Body of pancreas (tissue), 4 donors: ENCODE measurements around the gene MEX3A. TPM values are rescaled to one million over a fixed set of nuclear protein-coding genes. Genes with fewer than 3 reads are reported as not detected.
A peak's percentile ranks its signal among the peaks of the same experiment; 100 is the strongest.

Experiments used
- ATAC-seq: fragments of 150-250 bp; one replicate; pipeline ENCODE4 v1.9.1; 2016
- DNase-seq, 4 donors: peaks; one replicate each; pipeline ENCODE4 v3.0.0-alpha.2; 2019
- H3K27ac ChIP-seq, 4 donors: fragments of 200-600 bp; sonication (generic); 1 replicate in 3 of 4; 2 replicates in 1 of 4; pipeline versions ENCODE4 v1.5.1 to v1.6.1; 2016 to 2019; ENCODE audit warnings: mild to moderate bottlenecking in 1 of 4, mixed read lengths in 1 of 4, moderate library complexity in 1 of 4
- H3K27me3 ChIP-seq, 2 donors: fragments of 200-600 bp; sonication (generic); one replicate each; pipeline ENCODE4 v1.6.0; 2016; ENCODE audit warnings: mild to moderate bottlenecking in 1 of 2
- H3K36me3 ChIP-seq, 2 donors: fragments of 200-600 bp; sonication (generic); replicated peaks in 1 of 2; 2 replicates each; pipeline ENCODE4 v1.5.1; 2016; ENCODE audit warnings: low read depth in 2 of 2; ENCODE audit not compliant: insufficient read depth in 1 of 2
- H3K4me1 ChIP-seq: fragments of 200-600 bp; sonication (generic); one replicate; pipeline ENCODE4 v1.6.0; 2016
- H3K4me3 ChIP-seq, 2 donors: fragments of 200-600 bp; sonication (generic); 1 replicate in 1 of 2; 2 replicates in 1 of 2; pipeline ENCODE4 v1.5.1; 2016 to 2019
- H3K9me3 ChIP-seq, 3 donors: fragments of 200-600 bp; sonication (generic); 1 replicate in 2 of 3; 2 replicates in 1 of 3; pipeline ENCODE4 v1.5.1; 2016
- POLR2A ChIP-seq, 3 donors: fragments of 450-650 bp; IDR thresholded peaks; one replicate each; pipeline ENCODE4 v1.6.1; 2016; ENCODE audit warnings: antibody characterized with exemption in 3 of 3, mild to moderate bottlenecking in 2 of 3
- WGBS, 2 donors: methylation state at CpG; one replicate each; pipeline ENCODE4 v1.1.5; 2017; 5-methylcytosine and 5-hydroxymethylcytosine counted together
- intact Hi-C: fragments of 100-400 bp; cut with DNase I; formaldehyde crosslinking; loops from one replicate; pipeline ENCODE4 v1.15.1; 2023
- total RNA-seq, 2 donors: library from RNA; depleted of rRNA; stranded (reverse); fragments of >200 nt; gene quantifications; one replicate each; pipeline ENCODE4 v1.1.0, GENCODE V29; 2016
- TF ChIP-seq, protein P1 (sequence below), 7 experiments: fragments of 450-650 bp in 4 of 7; fragments of 200-600 bp in 3 of 7; sonication (generic) in 3 of 7; IDR thresholded peaks; one replicate each; pipeline ENCODE4 v1.5.1; 2016 to 2019; ENCODE audit warnings: antibody characterized with exemption in 7 of 7

The MEX3A gene
- total RNA-seq, 2 donors from 2014 or later: 0.99 to 4.7 TPM

DNA sequence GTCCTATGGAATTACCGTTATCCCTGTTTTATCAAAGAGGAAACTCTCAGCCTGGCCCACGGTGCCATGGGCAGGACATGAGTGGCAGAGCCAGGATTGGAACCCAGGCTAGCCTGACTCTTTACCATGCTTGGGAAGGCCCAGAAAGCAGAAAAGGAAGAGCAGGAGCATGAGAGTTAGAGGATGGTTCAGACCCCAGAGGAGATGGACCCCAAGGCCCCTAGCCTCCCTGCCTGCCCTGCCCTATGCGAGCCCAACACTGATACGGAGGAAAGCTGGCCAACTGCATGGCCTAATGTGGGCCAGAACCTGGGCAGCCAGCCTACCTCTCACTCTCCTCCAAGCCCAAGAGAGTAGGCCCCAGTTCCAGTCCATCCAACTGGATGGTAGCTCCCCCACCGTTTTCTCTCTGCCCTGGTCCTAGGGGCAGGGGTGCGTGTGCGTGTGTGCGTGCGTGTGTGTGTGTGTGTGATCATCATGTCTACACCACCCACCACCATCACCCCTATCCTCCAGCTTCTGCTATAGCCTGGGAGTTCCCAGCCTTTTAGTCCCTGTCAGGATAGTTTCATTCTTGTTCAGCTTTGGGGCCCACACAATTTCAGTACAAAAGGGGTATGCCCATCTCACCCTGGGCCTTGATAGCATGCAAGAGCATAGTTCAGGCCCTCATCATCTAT lies 15.4 kb upstream of the MEX3A start:
- WGBS, 2 donors: 77 to 91% methylated on average over 7 to 9 of the region's 9 CpGs
- Histone ChIP-seq H3K4me1 (peaks cover 21% of the 10 kb centered on the region), H3K9me3 (no peaks in the 10 kb centered on the region), H3K27ac (peak overlapping the region in 3 of 4 donors; percentile 24 to 60 (median 39)), H3K4me3 (no peak overlapping the region), H3K36me3 (no peaks in the 10 kb centered on the region), H3K27me3 (no peaks in the 10 kb centered on the region)
- intact Hi-C loops: loop anchor here (2.0 kb wide), 1 partner anchor 33 kb away; no protein-coding TSS in a partner anchor
- DNase-seq (no peak), ATAC-seq (no peak)
- TF ChIP-seq, protein P1, sequence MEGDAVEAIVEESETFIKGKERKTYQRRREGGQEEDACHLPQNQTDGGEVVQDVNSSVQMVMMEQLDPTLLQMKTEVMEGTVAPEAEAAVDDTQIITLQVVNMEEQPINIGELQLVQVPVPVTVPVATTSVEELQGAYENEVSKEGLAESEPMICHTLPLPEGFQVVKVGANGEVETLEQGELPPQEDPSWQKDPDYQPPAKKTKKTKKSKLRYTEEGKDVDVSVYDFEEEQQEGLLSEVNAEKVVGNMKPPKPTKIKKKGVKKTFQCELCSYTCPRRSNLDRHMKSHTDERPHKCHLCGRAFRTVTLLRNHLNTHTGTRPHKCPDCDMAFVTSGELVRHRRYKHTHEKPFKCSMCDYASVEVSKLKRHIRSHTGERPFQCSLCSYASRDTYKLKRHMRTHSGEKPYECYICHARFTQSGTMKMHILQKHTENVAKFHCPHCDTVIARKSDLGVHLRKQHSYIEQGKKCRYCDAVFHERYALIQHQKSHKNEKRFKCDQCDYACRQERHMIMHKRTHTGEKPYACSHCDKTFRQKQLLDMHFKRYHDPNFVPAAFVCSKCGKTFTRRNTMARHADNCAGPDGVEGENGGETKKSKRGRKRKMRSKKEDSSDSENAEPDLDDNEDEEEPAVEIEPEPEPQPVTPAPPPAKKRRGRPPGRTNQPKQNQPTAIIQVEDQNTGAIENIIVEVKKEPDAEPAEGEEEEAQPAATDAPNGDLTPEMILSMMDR (IDR thresholded peaks at IDR 0.05): no peak
- TF ChIP-seq POLR2A (IDR thresholded peaks at IDR 0.05): no peak

DNA sequence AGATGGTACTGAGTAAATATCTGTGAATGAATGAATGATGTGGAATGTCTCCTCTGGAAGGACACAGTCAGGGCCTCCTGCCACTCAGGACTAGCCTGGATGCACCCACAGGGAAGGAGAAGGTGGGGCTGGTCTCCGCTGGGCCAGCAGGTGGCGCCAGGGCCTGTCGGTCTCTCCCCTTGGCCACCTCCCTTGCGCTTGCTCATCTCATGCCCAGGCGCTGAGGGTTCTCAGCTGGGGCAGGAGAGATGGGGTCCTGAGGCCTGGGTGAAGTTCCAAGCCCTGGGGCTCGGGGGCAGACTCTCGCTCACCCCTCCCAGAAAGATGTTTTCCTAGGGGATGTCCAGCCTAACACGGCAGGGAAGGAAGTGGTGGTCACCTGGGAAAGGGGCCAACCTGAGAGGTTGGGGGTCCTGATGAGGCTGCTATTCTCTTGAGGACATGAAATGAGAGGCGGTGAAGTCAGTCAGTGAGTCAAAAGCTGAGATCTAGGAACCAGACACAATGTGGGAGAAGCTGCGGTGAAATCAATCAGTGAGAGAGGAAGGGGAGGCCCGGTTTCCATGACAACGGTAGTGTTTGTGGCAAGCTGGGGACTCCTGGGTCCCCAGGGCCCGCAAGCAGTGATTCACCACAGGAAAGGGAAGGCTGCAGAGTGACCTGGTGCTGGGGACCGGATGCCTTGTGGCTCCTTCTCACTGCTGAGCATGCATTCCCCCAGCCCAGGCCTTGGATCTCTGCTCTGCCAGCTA lies 14.6 kb upstream of the MEX3A start:
- Histone ChIP-seq H3K27ac (peak overlapping the region; percentile 30 to 67 (median 50)), H3K4me3 (no peak overlapping the region), H3K27me3 (no peaks in the 10 kb centered on the region), H3K36me3 (no peaks in the 10 kb centered on the region), H3K9me3 (no peaks in the 10 kb centered on the region), H3K4me1 (peaks cover 21% of the 10 kb centered on the region)
- intact Hi-C loops: loop anchor here (2.0 kb wide), 1 partner anchor 34 kb away; no protein-coding TSS in a partner anchor
- DNase-seq (peak; percentile 91 to 93 (median 92)), ATAC-seq (peak; percentile 97)
- 25 to 44% methylated on average over 7 to 14 of the region's 14 CpGs for WGBS, 2 donors
- TF ChIP-seq, protein P1 (IDR thresholded peaks at IDR 0.05): peak; percentile 91 to 96 (median 96)
- no peak for TF ChIP-seq POLR2A (IDR thresholded peaks at IDR 0.05)

DNA sequence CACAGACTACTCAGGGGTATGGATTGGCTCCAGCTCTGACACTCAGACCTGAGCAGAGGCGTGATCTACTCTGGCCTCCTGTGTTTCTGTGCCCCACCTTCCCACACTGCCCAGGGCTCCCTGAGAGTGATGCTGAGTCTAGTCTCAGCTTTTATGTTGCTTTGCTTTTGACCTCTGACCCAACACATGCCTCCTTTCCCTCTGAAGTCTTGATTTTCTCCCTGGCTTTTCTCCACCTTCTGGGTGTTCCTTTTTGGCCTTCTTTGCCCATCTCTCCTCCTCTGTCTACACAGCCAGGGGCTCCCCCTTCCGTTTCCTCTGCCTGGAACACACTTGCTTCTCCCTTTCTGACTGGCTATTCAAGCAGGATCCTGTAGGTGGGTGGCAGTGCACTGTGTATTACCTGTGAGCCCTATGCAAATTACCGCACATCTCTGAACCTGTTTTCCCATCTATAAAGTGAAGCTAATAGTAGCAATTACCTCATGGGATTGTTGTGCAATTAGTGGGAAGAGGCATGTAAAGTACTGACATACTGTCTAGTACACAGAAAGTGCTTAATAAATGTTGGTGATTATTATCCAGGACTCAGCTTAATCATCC lies 13.7 kb upstream of the MEX3A start:
- no peaks in the 10 kb centered on the region for H3K36me3 ChIP-seq
- ATAC-seq (peak; percentile 19), DNase-seq (no peak)
- TF ChIP-seq, protein P1 (IDR thresholded peaks at IDR 0.05): no peak
- no peak for TF ChIP-seq POLR2A (IDR thresholded peaks at IDR 0.05)
- WGBS, 2 donors: 57 to 65% methylated on average over 3 of the region's 3 CpGs
- no peak overlapping the region for H3K4me3 ChIP-seq
- H3K4me1 ChIP-seq: peaks cover 21% of the 10 kb centered on the region
- H3K9me3 ChIP-seq: no peaks in the 10 kb centered on the region
- intact Hi-C loops: loop anchor here (2.0 kb wide), 1 partner anchor 35 kb away; no protein-coding TSS in a partner anchor
- H3K27me3 ChIP-seq: no peaks in the 10 kb centered on the region
- H3K27ac ChIP-seq: peak overlapping the region in 3 of 4 donors; percentile 39 to 67 (median 60)

DNA sequence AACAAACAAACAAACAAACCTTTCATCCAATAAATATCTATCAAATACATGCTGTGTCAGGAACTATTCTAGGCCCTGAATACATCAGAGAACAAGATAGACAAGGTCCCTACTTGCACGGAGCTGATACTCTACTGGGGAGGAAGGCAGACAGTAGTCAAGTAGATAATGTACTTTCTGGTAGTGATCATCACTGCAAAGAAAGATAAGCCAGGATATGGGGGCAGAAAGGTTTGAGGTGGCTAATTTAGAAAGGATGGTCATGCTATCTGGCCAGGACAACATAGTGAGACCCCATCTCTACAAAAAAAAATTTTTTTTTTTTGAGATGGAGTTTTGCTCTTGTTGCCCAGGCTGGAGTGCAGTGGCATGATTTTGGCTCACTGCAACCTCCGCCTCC lies 9.3 kb upstream of the MEX3A start:
- Histone ChIP-seq H3K4me3 (no peak overlapping the region), H3K27me3 (no peaks in the 10 kb centered on the region), H3K27ac (no peak overlapping the region), H3K4me1 (peaks cover 12% of the 10 kb centered on the region), H3K9me3 (no peaks in the 10 kb centered on the region), H3K36me3 (no peaks in the 10 kb centered on the region)
- DNase-seq: no peak
- 63% methylated on average over 2 of the region's 2 CpGs for WGBS, 2 donors
- intact Hi-C loops: loop anchor here (5.0 kb wide), 1 partner anchor 131 kb away; no protein-coding TSS in a partner anchor
- no peak for ATAC-seq
- no peak for TF ChIP-seq POLR2A (IDR thresholded peaks at IDR 0.05)
- TF ChIP-seq, protein P1 (IDR thresholded peaks at IDR 0.05): no peak
